ENCODE results near the gene SRSF10. TPM values are rescaled to one million over a fixed set of nuclear protein-coding genes. Genes with fewer than 3 reads are reported as not detected.
A peak's percentile ranks its signal among the peaks of the same experiment; 100 is the strongest.

Gene SRSF10
- total RNA-seq, 2 donors from 2014 or later, result 61.5 to 89.7 TPM

GRCh38 chr1:23922321-23922943, 57.7 kb downstream of the SRSF10 start:
- DNase-seq, result no peak

GRCh38 chr1:23916209-23917131, 63.7 kb downstream of the SRSF10 start:
- H3K9me3 ChIP-seq, result no peaks in the 10 kb centered on the region
- H3K27ac ChIP-seq, result no peak overlapping the region
- DNase-seq (peak; percentile 55 to 75 (median 69)), ATAC-seq (peak; percentile 66)
- no peaks in the 10 kb centered on the region for H3K27me3 ChIP-seq
- 43 to 48% methylated on average over 9 to 12 of the region's 12 CpGs for WGBS, 2 donors
- peaks cover 17% of the 10 kb centered on the region for H3K4me1 ChIP-seq
- no peak overlapping the region for H3K4me3 ChIP-seq
- no peaks in the 10 kb centered on the region for H3K36me3 ChIP-seq (replicated peaks in 1 of 2; ENCODE audit: insufficient read depth in 1 of 2, low read depth in 2 of 2)
- TF ChIP-seq, protein P1, sequence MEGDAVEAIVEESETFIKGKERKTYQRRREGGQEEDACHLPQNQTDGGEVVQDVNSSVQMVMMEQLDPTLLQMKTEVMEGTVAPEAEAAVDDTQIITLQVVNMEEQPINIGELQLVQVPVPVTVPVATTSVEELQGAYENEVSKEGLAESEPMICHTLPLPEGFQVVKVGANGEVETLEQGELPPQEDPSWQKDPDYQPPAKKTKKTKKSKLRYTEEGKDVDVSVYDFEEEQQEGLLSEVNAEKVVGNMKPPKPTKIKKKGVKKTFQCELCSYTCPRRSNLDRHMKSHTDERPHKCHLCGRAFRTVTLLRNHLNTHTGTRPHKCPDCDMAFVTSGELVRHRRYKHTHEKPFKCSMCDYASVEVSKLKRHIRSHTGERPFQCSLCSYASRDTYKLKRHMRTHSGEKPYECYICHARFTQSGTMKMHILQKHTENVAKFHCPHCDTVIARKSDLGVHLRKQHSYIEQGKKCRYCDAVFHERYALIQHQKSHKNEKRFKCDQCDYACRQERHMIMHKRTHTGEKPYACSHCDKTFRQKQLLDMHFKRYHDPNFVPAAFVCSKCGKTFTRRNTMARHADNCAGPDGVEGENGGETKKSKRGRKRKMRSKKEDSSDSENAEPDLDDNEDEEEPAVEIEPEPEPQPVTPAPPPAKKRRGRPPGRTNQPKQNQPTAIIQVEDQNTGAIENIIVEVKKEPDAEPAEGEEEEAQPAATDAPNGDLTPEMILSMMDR (IDR thresholded peaks at IDR 0.05), result peak in 5 of 7 experiments; percentile 32 to 74 (median 59)
- no peak for TF ChIP-seq POLR2A (IDR thresholded peaks at IDR 0.05)
- intact Hi-C loops (cut with DNase I), result no loop called here

More at GRCh38 chr1:23922321-23922943, 57.7 kb downstream of the SRSF10 start:
- H3K4me3 ChIP-seq, result no peak overlapping the region
- ATAC-seq, result no peak
- no peaks in the 10 kb centered on the region for H3K9me3 ChIP-seq
- peaks cover 17% of the 10 kb centered on the region for H3K4me1 ChIP-seq
- intact Hi-C loops (cut with DNase I), result no loop called here
- H3K27ac ChIP-seq, result no peak overlapping the region
- 83 to 85% methylated on average over 8 of the region's 8 CpGs for WGBS, 2 donors
- no peaks in the 10 kb centered on the region for H3K36me3 ChIP-seq (replicated peaks in 1 of 2; ENCODE audit: insufficient read depth in 1 of 2, low read depth in 2 of 2)
- H3K27me3 ChIP-seq, result no peaks in the 10 kb centered on the region
- TF ChIP-seq, protein P1 (IDR thresholded peaks at IDR 0.05), result no peak

DNA sequence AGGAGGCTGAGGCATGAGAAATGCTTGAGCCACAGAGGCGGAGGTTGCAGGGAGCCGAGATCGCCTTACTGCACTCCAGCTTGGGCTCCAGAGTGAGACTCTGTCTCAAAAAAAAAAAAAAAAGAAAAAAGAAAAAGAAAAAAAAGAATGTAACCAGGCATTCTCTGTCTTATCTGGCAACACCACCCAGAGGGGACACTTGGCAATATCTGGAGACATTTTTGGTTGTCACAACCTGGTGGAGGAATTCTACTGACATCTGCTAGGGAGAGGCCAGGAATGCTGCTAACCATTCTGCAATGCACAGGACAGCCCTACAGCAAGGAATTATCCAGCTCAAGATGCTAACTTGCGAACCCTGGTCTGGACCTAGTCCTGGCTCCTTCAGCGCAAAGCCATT, 64.7 kb downstream of the SRSF10 start:
- TF ChIP-seq, protein P1 (IDR thresholded peaks at IDR 0.05), result no peak
- TF ChIP-seq POLR2A (IDR thresholded peaks at IDR 0.05), result no peak
- intact Hi-C loops (cut with DNase I), result no loop called here
- ATAC-seq (no peak), DNase-seq (no peak)
- Histone ChIP-seq H3K27ac (no peak overlapping the region), H3K4me3 (no peak overlapping the region), H3K9me3 (no peaks in the 10 kb centered on the region), H3K27me3 (no peaks in the 10 kb centered on the region), H3K36me3 (replicated peaks in 1 of 2; ENCODE audit: insufficient read depth in 1 of 2, low read depth in 2 of 2) (no peaks in the 10 kb centered on the region), H3K4me1 (peaks cover 10% of the 10 kb centered on the region)
- WGBS, 2 donors, result 89 to 95% methylated on average over 5 of the region's 5 CpGs

- DNase-seq, result no peak
- Histone ChIP-seq H3K9me3 (no peaks in the 10 kb centered on the region), H3K27me3 (no peaks in the 10 kb centered on the region), H3K36me3 (replicated peaks in 1 of 2; ENCODE audit: insufficient read depth in 1 of 2, low read depth in 2 of 2) (no peaks in the 10 kb centered on the region), H3K4me3 (no peak overlapping the region), H3K4me1 (peaks cover 5% of the 10 kb centered on the region), H3K27ac (no peak overlapping the region)
- intact Hi-C loops (cut with DNase I), result no loop called here
- TF ChIP-seq, protein P1 (IDR thresholded peaks at IDR 0.05), result no peak
- no peak for TF ChIP-seq POLR2A (IDR thresholded peaks at IDR 0.05)
- WGBS, 2 donors, result 88 to 92% methylated on average over 4 of the region's 4 CpGs
- no peak for ATAC-seq
Measured at GRCh38 chr1:23914921-23915320, 65.2 kb downstream of the SRSF10 start.

MicroRNA genes within 50 kb of the gene (microRNA counts, 767-probe panel; counts per million panel counts)
- 0 to 736 counts per million in 2 donors for microRNA hsa-miR-378f

Small RNA genes within 50 kb of the gene (microRNA-seq; reads per million reads assigned to microRNA genes)
- gene MIR378F (ENCODE audit: borderline number of aligned reads in 2 of 2, borderline replicate concordance in 2 of 2), result 0 reads per million in 2 donors

Small RNA genes within 50 kb of the gene (small RNA-seq; reads per million reads assigned to genes)
- gene MIR378F, result not detected

Other genes with a start within 250 kb of the SRSF10 start
- gene ELOA, start 236.9 kb downstream of the SRSF10 start, total RNA-seq, result 10 to 100 TPM; 22.6 to 28.0 TPM
- gene PITHD1, start 201.9 kb downstream of the SRSF10 start, total RNA-seq, result 10 to 100 TPM; 31.9 to 32.3 TPM
- 10 to 100 TPM; 20.4 to 28.5 TPM for gene LYPLA2, start 189.2 kb downstream of the SRSF10 start, total RNA-seq
- gene GALE, start 179.6 kb downstream of the SRSF10 start, total RNA-seq, result 10 to 100 TPM; 29.3 to 32.7 TPM
- gene HMGCL, start 154.9 kb downstream of the SRSF10 start, total RNA-seq, result 10 to 100 TPM; 18.9 to 21.1 TPM
- gene FUCA1, start 112.0 kb downstream of the SRSF10 start, total RNA-seq, result 10 to 100 TPM; 21.3 to 27.0 TPM
- not detected for gene CNR2, start 67.0 kb downstream of the SRSF10 start, total RNA-seq
- 10 to 100 TPM; 54.4 to 64.6 TPM for gene PNRC2, start 20.5 kb downstream of the SRSF10 start, total RNA-seq
- gene MYOM3, start 131.8 kb upstream of the SRSF10 start, total RNA-seq, result 1 to 10 TPM; 2.3 to 4.3 TPM
- 100 to 1,000 TPM in 1 of 2 donors, 10 to 100 TPM in 1; 49.1 to 133 TPM for gene IL22RA1, start 162.8 kb upstream of the SRSF10 start, total RNA-seq
- gene IFNLR1, start 207.0 kb upstream of the SRSF10 start, total RNA-seq, result 1 to 10 TPM; 4.6 to 5.4 TPM

All from body of pancreas (tissue), 4 donors.